ENCODE measurements around the gene MNAT1.

MNAT1 gene

GRCh38 chr14:60971271-60971670 lies 236.7 kb downstream of the MNAT1 start:
- no peak for DNase-seq

- no peak for DNase-seq
Observed at GRCh38 chr14:60972295-60972694, 237.7 kb downstream of the MNAT1 start.

GRCh38 chr14:60973070-60973469 lies 238.5 kb downstream of the MNAT1 start:
- DNase-seq: no peak

GRCh38 chr14:60974090-60974651 lies 239.6 kb downstream of the MNAT1 start:
- no peak for DNase-seq

GRCh38 chr14:60975551-60975950 lies 241.0 kb downstream of the MNAT1 start:
- DNase-seq: no peak

- DNase-seq: no peak
Observed at GRCh38 chr14:60977847-60978246, 243.3 kb downstream of the MNAT1 start.

GRCh38 chr14:60980811-60981632 lies 246.5 kb downstream of the MNAT1 start, which contains the start of the genes SLC38A6 and TRMT5:
SLC38A6 (plus strand) TSS chr14:60981245; CDS start chr14:60981278, 33 bp downstream.
TRMT5 (minus strand) TSS chr14:60981079; CDS start chr14:60980973, 106 bp downstream.
- DNase-seq: peak; percentile 97

GRCh38 chr14:60981633-60982455 lies 247.3 kb downstream of the MNAT1 start:
- peak; percentile 64 for DNase-seq

GRCh38 chr14:60984196-60984595 lies 249.6 kb downstream of the MNAT1 start:
- DNase-seq: no peak

GRCh38 chr14:60986500-60986899 lies 251.9 kb downstream of the MNAT1 start:
- no peak for DNase-seq

GRCh38 chr14:60989599-60989998 lies 255.0 kb downstream of the MNAT1 start:
- peak; percentile 19 for DNase-seq

GRCh38 chr14:60998617-60999016 lies 264.1 kb downstream of the MNAT1 start:
- DNase-seq: no peak

GRCh38 chr14:60999536-60999935 lies 265.0 kb downstream of the MNAT1 start:
- DNase-seq: peak; percentile 2

GRCh38 chr14:61003571-61003970 lies 269.0 kb downstream of the MNAT1 start:
- peak; percentile 24 for DNase-seq

GRCh38 chr14:61019537-61019936 lies 285.0 kb downstream of the MNAT1 start:
- DNase-seq: no peak

All from fibroblast of skin of scalp (primary cell).